Measurements from ENCODE around the gene KIF19.

DNA sequence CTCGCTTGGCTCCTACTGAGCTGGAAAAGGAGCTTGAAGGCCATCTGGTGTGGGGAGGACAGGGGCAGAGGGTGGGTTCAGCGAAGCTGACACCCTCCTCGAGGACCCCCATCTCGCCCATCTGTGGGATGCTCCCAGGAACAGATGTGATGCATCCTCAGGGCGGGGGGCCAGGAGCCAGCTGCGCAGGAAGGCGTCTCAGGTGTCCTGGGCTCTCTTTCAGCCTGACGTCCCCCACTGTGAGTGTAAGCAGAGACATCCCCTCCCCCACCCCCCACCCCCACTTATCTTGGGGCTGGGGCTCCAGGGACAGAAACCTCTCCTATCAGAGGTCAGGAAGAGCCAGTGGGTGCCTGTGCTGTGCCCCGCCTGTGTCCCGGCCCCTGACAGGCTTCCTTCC is 16.2 kb downstream of the KIF19 start:
- TF ChIP-seq, protein P1, sequence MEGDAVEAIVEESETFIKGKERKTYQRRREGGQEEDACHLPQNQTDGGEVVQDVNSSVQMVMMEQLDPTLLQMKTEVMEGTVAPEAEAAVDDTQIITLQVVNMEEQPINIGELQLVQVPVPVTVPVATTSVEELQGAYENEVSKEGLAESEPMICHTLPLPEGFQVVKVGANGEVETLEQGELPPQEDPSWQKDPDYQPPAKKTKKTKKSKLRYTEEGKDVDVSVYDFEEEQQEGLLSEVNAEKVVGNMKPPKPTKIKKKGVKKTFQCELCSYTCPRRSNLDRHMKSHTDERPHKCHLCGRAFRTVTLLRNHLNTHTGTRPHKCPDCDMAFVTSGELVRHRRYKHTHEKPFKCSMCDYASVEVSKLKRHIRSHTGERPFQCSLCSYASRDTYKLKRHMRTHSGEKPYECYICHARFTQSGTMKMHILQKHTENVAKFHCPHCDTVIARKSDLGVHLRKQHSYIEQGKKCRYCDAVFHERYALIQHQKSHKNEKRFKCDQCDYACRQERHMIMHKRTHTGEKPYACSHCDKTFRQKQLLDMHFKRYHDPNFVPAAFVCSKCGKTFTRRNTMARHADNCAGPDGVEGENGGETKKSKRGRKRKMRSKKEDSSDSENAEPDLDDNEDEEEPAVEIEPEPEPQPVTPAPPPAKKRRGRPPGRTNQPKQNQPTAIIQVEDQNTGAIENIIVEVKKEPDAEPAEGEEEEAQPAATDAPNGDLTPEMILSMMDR (IDR thresholded peaks at IDR 0.05), result no peak
- TF ChIP-seq POLR2A (IDR thresholded peaks at IDR 0.05), result no peak

Data from heart left ventricle (tissue), 13 donors.